Left colon (tissue), 2 donors: ENCODE data around the gene ARHGEF12. TPM values are rescaled to one million over a fixed set of nuclear protein-coding genes. Genes with fewer than 3 reads are reported as not detected.
A peak's percentile ranks its signal among the peaks of the same experiment; 100 is the strongest.

Experiments
- ATAC-seq: fragments of 200-7000 bp; cut with Tn5 transposase; one replicate; pipeline ENCODE4 v1.9.1; 2020; ENCODE audit warnings: mild to moderate bottlenecking, moderate library complexity
- DNase-seq, 2 donors: peaks; one replicate each; pipeline ENCODE4 v3.0.0-alpha.2; 2020
- intact Hi-C, 2 donors: fragments of 100-400 bp; cut with DNase I in 1 of 2; cut with micrococcal nuclease in 1 of 2; formaldehyde crosslinking; loops; one replicate each; pipeline versions ENCODE4 v1.11.2 to v1.14.0; 2022; cut with DNase I, micrococcal nuclease
- total RNA-seq, 2 donors: library from RNA; stranded (reverse); fragmentation: NEBNext Ultra II Directional; extraction: Animal tissue kit (Norgen Biotek cat#: 25700); gene quantifications; one replicate each; pipeline ENCODE4 v1.2.1, GENCODE V29; 2021
- donor health status: DM: no; HTN: no; CAD: no.
- donor health status: DM: yes; HTN: yes; CAD: no.

Gene ARHGEF12
- total RNA-seq, 2 donors from 2014 or later: 99.1 to 107 TPM

DNA sequence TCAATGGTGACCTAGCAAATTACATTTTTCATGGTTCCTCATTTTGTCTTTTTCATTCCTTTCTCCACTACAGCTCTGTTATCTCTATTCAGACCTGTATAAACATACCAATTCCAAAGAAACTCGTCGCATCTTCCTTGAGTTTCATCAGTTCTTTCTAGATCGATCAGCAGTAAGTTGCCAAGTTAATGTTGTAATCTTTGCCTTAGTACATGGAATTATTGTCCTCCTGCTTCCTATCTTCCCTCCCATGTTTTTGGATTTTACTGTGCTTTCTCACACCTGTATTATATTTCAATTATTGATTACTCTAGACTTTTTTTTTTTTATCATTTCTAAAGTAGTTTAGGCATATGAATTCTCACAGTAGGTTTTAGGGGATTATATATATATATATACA is 105.8 kb downstream of the ARHGEF12 start:
- intact Hi-C loops: no loop called here
- ATAC-seq (no peak), DNase-seq (no peak)

- intact Hi-C loops: no loop called here
- ATAC-seq (no peak), DNase-seq (no peak)
These were observed 110.6 kb downstream of the ARHGEF12 start for GRCh38 chr11:120446802-120447201.

DNA sequence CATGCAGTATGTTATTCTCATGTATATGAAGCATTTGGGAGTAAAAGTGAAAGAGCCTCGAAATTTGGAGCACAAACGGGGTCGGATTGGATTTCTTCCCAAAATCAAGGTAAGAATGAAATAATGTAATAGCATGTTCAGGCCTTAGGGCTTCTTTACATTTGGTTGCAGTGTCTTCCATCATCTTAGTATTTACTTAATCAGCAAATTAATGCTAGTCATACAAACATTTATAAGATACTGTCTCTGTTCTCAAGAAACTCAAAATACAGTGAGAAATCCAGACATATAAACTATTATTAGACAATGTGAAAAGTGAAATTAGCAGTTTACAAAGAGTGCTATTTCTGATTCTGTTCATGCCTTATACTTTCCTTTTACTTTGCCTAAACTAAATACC is 112.0 kb downstream of the ARHGEF12 start:
- ATAC-seq (no peak), DNase-seq (no peak)
- intact Hi-C loops: no loop called here

- ATAC-seq (no peak), DNase-seq (no peak)
- intact Hi-C loops: no loop called here
These were observed 119.3 kb downstream of the ARHGEF12 start for GRCh38 chr11:120455487-120455886.

DNA sequence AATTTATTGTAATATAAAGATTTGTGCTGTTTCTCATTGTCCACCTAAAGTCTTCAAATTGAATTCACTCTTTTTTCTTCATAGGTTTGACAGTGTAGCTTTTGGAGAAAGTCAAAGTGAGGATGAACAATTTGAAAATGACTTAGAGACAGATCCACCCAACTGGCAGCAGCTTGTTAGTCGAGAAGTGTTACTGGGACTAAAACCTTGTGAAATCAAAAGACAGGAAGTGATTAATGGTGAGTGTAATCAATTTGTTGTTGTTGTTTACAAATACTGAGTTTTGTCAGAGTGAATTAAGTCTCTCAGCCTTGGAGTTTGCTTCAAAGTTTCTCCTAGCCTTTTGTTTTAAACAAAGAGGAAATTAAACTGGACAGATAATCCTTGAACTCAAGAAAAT is 121.8 kb downstream of the ARHGEF12 start:
- intact Hi-C loops: no loop called here
- ATAC-seq (no peak), DNase-seq (no peak)

DNA sequence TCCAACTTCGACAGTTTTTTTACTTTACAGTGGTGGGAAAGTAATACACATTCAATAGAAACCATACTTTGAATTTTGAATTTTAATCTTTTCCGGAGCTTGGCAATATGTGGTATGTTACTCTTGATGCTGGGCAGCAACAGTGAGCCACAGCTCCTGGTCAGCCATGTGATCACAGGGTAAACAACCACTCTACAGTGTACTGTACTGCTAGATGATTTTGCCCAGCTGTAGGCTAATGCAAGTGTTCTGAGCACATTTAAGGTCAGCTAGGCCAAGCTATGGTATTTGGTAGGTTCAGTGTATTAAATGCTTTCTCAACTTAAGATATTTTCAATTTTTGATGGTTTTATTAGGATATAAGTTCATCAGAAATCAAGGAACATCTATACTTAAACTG is 126.6 kb downstream of the ARHGEF12 start:
- ATAC-seq (no peak), DNase-seq (no peak)
- intact Hi-C loops: no loop called here

- ATAC-seq: no peak
These were observed 129.8 kb downstream of the ARHGEF12 start for GRCh38 chr11:120465921-120466534.

GRCh38 chr11:120467627-120468026 is 131.4 kb downstream of the ARHGEF12 start:
- DNase-seq (no peak), ATAC-seq (no peak)
- intact Hi-C loops: no loop called here

More at GRCh38 chr11:120465921-120466534, 129.8 kb downstream of the ARHGEF12 start:
- DNase-seq: no peak
- intact Hi-C loops: no loop called here

- intact Hi-C loops: no loop called here
- DNase-seq (no peak), ATAC-seq (no peak)
These were observed 134.9 kb downstream of the ARHGEF12 start for GRCh38 chr11:120471131-120471530.

DNA sequence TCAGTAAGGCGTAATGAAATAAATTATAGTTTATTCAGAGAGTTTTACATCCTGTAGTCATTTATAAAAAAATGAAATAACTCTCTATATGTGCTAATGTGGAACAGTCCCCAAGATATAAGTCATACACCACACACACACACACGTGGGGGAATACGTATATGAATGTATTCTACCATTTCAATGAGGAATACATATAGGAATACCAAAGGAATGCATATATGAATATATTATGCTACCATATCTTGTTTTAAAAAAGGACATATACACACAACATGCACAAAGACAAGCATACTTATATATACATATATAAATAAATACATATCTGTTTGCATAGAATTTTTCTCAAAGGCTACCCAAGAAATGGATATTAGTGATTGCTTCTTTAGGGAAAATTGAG is 135.8 kb downstream of the ARHGEF12 start:
- ATAC-seq: no peak
- intact Hi-C loops: no loop called here
- DNase-seq: no peak

DNA sequence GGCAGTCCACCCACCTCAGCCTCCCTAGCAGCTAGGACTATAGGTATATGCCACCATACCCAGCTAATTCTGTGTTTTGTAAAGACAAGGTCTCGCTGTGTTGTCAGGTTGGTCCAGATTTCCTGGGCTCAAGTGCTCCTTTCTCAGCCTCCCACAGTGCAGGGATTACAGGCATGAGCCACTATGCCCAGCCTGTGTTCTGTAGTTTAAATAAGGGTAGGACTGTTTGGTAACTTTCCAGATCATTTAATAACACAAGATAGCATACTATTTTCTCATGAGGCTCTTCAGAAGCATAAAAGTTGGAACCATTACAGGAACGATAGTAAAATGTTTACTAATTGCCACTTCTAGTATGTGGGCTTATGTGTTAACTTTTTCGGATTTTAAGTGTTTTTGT is 137.3 kb downstream of the ARHGEF12 start:
- DNase-seq: no peak
- intact Hi-C loops: no loop called here
- ATAC-seq: no peak

- intact Hi-C loops: loop anchor here in 1 of 2 donors (10.0 kb wide), 1 partner anchor 157 kb away; the partner anchor contains the start of gene TLCD5
- DNase-seq: no peak
- no peak for ATAC-seq
These were observed 145.9 kb downstream of the ARHGEF12 start for GRCh38 chr11:120482149-120482548.

GRCh38 chr11:120484722-120485121 is 148.5 kb downstream of the ARHGEF12 start:
- ATAC-seq (no peak), DNase-seq (no peak)
- intact Hi-C loops: loop anchor here in 1 of 2 donors (10.0 kb wide), 1 partner anchor 160 kb away; the partner anchor contains the start of gene TLCD5

GRCh38 chr11:120486138-120486537 is 149.9 kb downstream of the ARHGEF12 start:
- intact Hi-C loops: loop anchor here in 1 of 2 donors (10.0 kb wide), 1 partner anchor 161 kb away; the partner anchor contains the start of gene TLCD5
- ATAC-seq (no peak), DNase-seq (no peak)

- ATAC-seq (peak; percentile 86), DNase-seq (no peak)
- intact Hi-C loops: loop anchor here in 1 of 2 donors (10.0 kb wide), 1 partner anchor 165 kb away; the partner anchor contains the start of gene TLCD5
These were observed 153.6 kb downstream of the ARHGEF12 start for GRCh38 chr11:120489799-120490198.

GRCh38 chr11:120492486-120492885 is 156.3 kb downstream of the ARHGEF12 start:
- intact Hi-C loops: no loop called here

DNA sequence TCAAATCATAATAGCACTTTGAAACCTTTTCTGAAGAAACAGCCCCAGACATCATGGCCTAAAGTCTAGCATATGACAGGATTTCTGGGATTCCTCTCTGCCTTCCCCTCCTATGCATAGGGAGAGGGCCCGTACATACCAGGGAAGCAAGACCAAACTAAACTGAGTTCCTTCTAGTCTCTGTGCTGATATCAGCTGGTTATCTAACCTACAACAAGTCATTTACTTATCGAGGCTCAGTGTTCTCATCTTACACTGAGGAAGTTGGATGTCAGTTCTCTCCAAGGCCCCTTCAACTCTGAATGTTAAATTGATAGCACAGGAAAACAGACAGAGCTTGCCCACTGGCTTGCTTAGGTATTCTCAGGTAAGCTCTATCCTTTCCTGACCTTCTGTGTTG is 158.4 kb downstream of the ARHGEF12 start:
- ATAC-seq (no peak), DNase-seq (no peak)
- intact Hi-C loops: no loop called here

More at GRCh38 chr11:120492486-120492885, 156.3 kb downstream of the ARHGEF12 start:
- ATAC-seq (no peak), DNase-seq (no peak)

DNA sequence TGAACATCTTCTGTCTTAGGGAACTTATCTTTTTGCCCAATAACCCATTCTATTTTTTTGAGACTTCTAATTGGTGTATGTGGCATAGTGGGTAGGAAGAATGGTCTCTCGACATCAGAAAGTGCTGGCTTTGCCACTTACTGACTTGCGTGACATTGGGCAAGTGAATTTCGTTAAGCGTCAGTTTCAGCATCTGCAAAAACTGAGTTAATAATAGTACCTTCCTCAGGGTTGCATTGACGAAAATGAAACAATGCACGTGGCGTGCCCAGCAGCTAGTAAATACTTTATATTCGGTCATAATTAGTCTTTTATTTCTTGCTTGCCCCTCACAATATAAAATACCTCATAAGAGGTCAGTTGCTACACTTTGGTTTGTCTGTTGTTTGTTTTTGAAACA is 162.9 kb downstream of the ARHGEF12 start:
- no peak for ATAC-seq
- intact Hi-C loops: no loop called here
- DNase-seq: no peak

DNA sequence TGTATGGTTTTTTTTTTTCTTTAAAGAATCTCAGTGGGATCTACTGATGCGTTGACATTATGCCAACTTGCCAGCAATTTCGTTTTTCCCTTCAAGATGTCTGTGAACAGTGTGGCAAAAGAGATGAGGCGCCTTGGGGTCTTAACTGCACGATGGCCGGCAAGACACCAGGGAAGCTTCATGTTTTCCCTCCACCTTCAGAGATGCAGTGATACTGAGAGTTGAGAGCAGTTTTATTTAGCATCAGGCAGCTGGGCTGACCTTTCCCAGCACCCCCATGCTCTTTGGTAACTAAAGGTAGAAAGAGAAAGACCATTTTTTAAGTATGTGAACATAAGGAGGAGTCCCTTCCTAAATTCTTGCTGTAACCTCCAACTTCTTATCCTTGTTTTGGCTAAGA is 163.6 kb downstream of the ARHGEF12 start:
- intact Hi-C loops: no loop called here
- ATAC-seq: no peak
- no peak for DNase-seq

GRCh38 chr11:120500414-120501071 is 164.3 kb downstream of the ARHGEF12 start:
- DNase-seq (no peak), ATAC-seq (no peak)
- intact Hi-C loops: no loop called here
